K562 (cell line): Measurements from ENCODE around the gene NR4A2. TPM values are rescaled to one million over a fixed set of nuclear protein-coding genes. Genes with fewer than 3 reads are reported as not detected.

Experiments used
- CHCHD3 ChIP-seq: fragments of 250-450 bp; sonication (Bioruptor Pico); IDR thresholded peaks from 2 replicates; pipeline ENCODE4 v2.1.2; 2022; ENCODE audit warnings: mild to moderate bottlenecking
- CREB3 ChIP-seq: fragments of 450-650 bp; conservative IDR thresholded peaks from 2 replicates; pipeline ENCODE4 v1.6.1; 2016; ENCODE audit warnings: missing genetic modification characterization, low read depth, mild to moderate bottlenecking, missing compliant biosample characterization, moderate library complexity
- GABPB2 ChIP-seq: fragments of 250-450 bp; sonication (Bioruptor Pico); conservative IDR thresholded peaks from 2 replicates; pipeline ENCODE4 v1.5.1; 2021; ENCODE audit warnings: mild to moderate bottlenecking
- HINFP ChIP-seq: fragments of 450-650 bp; conservative IDR thresholded peaks from 2 replicates; pipeline ENCODE4 v1.6.1; 2016; ENCODE audit warnings: missing genetic modification characterization, low read depth, mild to moderate bottlenecking, control low read depth, missing compliant biosample characterization
- LEF1 ChIP-seq: fragments of 450-650 bp; IDR thresholded peaks from 2 replicates; pipeline ENCODE4 v1.6.1; 2016; ENCODE audit warnings: mild to moderate bottlenecking
- MCM7 ChIP-seq, 2 experiments: fragments of 450-650 bp; IDR thresholded peaks; 2 replicates each; pipeline ENCODE4 v1.6.1; 2016 to 2018
- MYNN ChIP-seq, 2 experiments: sonication (generic); formaldehyde crosslinking in 1 of 2; IDR thresholded peaks; 2 replicates each; pipeline versions ENCODE4 v1.5.0 to v1.6.1; 2016 to 2020; ENCODE audit warnings: antibody characterized with exemption in 1 of 2, missing genetic modification reagents in 1 of 2
- PBX2 ChIP-seq, 2 experiments: IDR thresholded peaks in 1 of 2; conservative IDR thresholded peaks in 1 of 2; 2 replicates each; pipeline ENCODE4 v1.6.1; 2016; ENCODE audit warnings: low read depth in 2 of 2, mild to moderate bottlenecking in 1 of 2, missing compliant biosample characterization in 1 of 2, missing genetic modification characterization in 1 of 2, moderate library complexity in 1 of 2
- PKNOX1 ChIP-seq: fragments of 450-650 bp; IDR thresholded peaks from 2 replicates; pipeline ENCODE4 v1.6.1; 2016
- SMAD1 ChIP-seq: fragments of 150-350 bp; IDR thresholded peaks from 2 replicates; pipeline ENCODE4 v1.6.1; 2014; ENCODE audit warnings: low read length, low read depth; ENCODE audit not compliant: partially characterized antibody
- SPI1 ChIP-seq: IDR thresholded peaks from 2 replicates; pipeline ENCODE4 v1.6.1; 2011; ENCODE audit warnings: low read depth, low read length, control low read depth, borderline replicate concordance
- TCF15 ChIP-seq: fragments of 250-450 bp; sonication (Bioruptor Pico); IDR thresholded peaks from 2 replicates; pipeline ENCODE4 v1.8.0; 2022; ENCODE audit warnings: moderate library complexity, mild to moderate bottlenecking, inconsistent platforms
- ZBTB9 ChIP-seq: fragments of 450-650 bp; formaldehyde crosslinking; IDR thresholded peaks from 2 replicates; pipeline ENCODE4 v1.4.0; 2020; ENCODE audit warnings: mild to moderate bottlenecking, moderate library complexity
- ZNF232 ChIP-seq: sonication (generic); formaldehyde crosslinking; IDR thresholded peaks from 2 replicates; pipeline ENCODE4 v1.8.0; 2022; ENCODE audit warnings: mild to moderate bottlenecking, missing genetic modification reagents
- ZNF239 ChIP-seq: fragments of 250-450 bp; sonication (Bioruptor Pico); IDR thresholded peaks from 2 replicates; pipeline ENCODE4 v1.4.0; 2020; ENCODE audit warnings: mild to moderate bottlenecking
- ZNF282 ChIP-seq: sonication (generic); formaldehyde crosslinking; IDR thresholded peaks from 2 replicates; pipeline ENCODE4 v1.8.1; 2023; ENCODE audit warnings: missing genetic modification reagents
- ZNF584 ChIP-seq: fragments of 200-800 bp; sonication (Bioruptor generic); IDR thresholded peaks from 2 replicates; pipeline ENCODE4 v1.6.1; 2016; ENCODE audit warnings: low read depth, mild to moderate bottlenecking, missing genetic modification characterization, missing compliant biosample characterization
- ZNF586 ChIP-seq: fragments of 450-650 bp; formaldehyde crosslinking; conservative IDR thresholded peaks from 2 replicates; pipeline ENCODE4 v1.4.0; 2020; ENCODE audit warnings: mild to moderate bottlenecking, moderate library complexity
- ZNF766 ChIP-seq: fragments of 200-800 bp; sonication (Bioruptor generic); conservative IDR thresholded peaks from 2 replicates; pipeline ENCODE4 v1.6.1; 2016; ENCODE audit warnings: missing genetic modification characterization, missing compliant biosample characterization
- polyA plus RNA-seq, 8 experiments: library from polyadenylated mRNA; depleted of rRNA in 4 of 8; stranded (reverse) in 5 of 8; unstranded in 3 of 8; fragments of >200 nt; fragmentation: Nextera tagmentation in 2 of 8; fragmentation: Illumina TruSeq in 1 of 8; extraction: Ambion mirVana in 2 of 8; extraction: Trizol in 1 of 8; gene quantifications; 2 replicates each; pipeline versions ENCODE4 v1.2.1 to v1.2.3, GENCODE V29; 2011 to 2014; ENCODE audit warnings: inconsistent platforms in 1 of 8, missing spikeins in 1 of 8
- total RNA-seq, 7 experiments: library from RNA; depleted of rRNA in 6 of 7; stranded (reverse); fragments of >200 nt in 6 of 7; fragmentation: Illumina TruSeq in 2 of 7; extraction: Trizol in 2 of 7; gene quantifications; 2 replicates each; pipeline versions ENCODE4 v1.2.1 to v1.2.3, GENCODE V29; 2011 to 2021; ENCODE audit warnings: low replicate concordance in 1 of 7

Gene NR4A2
- total and polyA plus RNA-seq, 9 of the 15 experiments (the other 6 are each of a cell fraction or from before 2014, with no cell fraction given), result 0.94 to 5.1 (median 1.3) TPM

GRCh38 chr2:156339110-156339847, 6.8 kb upstream of the NR4A2 start (continued):
- TF ChIP-seq HINFP (tag), result no peak
- no peak for TF ChIP-seq ZNF584 (CRISPR knock-in tag)
- TF ChIP-seq ZBTB9, result peak; percentile 50; the same call in 1 of the 2 replicates
- TF ChIP-seq ZNF232, result no peak
- TF ChIP-seq SPI1, result no peak
- TF ChIP-seq ZNF239, result no peak; the same call in 1 of the 2 replicates
- 0 out of 2 replicates have a peak, but pooled peaks have one; percentile 46 for TF ChIP-seq ZNF766
- TF ChIP-seq ZNF282 (CRISPR knock-in tag), result no peak
- no peak for TF ChIP-seq LEF1
- TF ChIP-seq CHCHD3 (CRISPR knock-in tag), result 0 out of 2 replicates have a peak, but pooled peaks have one; percentile 0
- TF ChIP-seq ZNF586, result no peak
- TF ChIP-seq CREB3 (tag), result peak; percentile 67; the same call in 1 of the 2 replicates
- TF ChIP-seq MYNN (IDR thresholded peaks at IDR 0.05), result peak; percentile 99
- TF ChIP-seq MYNN (CRISPR knock-in tag; IDR thresholded peaks at IDR 0.05), result no peak
- TF ChIP-seq PBX2 (CRISPR knock-in tag; IDR thresholded peaks at IDR 0.05; ENCODE audit: low read depth), result no peak
- peak; percentile 36; the same call in 1 of the 2 replicates for TF ChIP-seq PBX2 (tag; conservative IDR thresholded peaks at IDR 0.05; ENCODE audit: low read depth)
- no peak for TF ChIP-seq TCF15 (CRISPR knock-in tag)
- no peak for TF ChIP-seq SMAD1
- 0 out of 2 replicates have a peak, but pooled peaks have one; percentile 15 for TF ChIP-seq PKNOX1
- no peak for TF ChIP-seq MCM7 (IDR thresholded peaks at IDR 0.05)
- TF ChIP-seq GABPB2 (CRISPR knock-in tag), result no peak
